ENCODE results near the gene CCDC88C.
A peak's percentile ranks its signal among the peaks of the same experiment; 100 is the strongest.
"Not testable (repeated sequence)": the region's sequence is repeated elsewhere in the genome, so short reads cannot be mapped to it uniquely, and the experiment has no call there.

The CCDC88C gene

DNA sequence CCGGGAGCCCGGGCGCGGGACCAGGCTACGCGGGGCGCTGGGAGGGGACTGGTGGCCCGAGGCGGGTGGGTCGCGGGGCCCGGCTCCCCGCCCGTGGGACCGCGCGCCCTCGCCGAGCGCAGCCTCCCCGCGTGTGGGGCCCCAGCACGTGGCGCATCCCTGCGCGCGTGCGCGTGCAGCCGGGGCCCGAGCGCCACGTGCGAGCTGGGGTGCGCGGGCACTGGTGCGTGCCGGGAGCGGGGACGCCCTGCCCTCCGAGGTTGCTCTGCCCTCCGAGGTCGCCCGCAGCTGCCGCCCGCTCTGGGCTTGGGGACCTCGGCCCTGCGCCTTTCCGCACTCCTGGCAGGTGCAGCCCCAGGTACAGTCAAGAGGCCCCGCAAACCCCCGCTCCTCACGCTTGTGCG lies 365 bp upstream of the CCDC88C start:
- peak; percentile 59 for DNase-seq

DNA sequence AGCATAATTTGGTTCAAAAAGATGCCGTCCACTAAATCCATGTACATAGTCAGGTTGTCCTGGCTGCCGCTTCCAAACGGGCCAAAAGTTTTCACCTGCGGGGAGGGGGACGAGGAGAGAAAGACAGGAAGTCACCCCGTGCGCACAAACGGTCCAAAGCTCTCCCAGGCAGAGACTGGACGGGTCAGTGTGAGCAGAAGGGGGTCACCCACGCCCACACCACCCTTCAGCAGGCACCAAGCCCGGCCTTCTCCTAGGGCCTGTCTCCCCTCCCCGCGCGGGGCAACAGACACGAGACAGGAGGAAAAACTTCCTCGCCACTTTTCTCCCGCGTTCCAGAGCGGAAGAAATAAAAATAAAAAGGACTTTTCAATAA lies 888 bp downstream of the CCDC88C start:
- DNase-seq = no peak

GRCh38 chr14:91415794-91416743 lies 1.6 kb downstream of the CCDC88C start:
- no peak for DNase-seq

- no peak for DNase-seq
Observed at GRCh38 chr14:91414475-91414833, 3.2 kb downstream of the CCDC88C start.

- DNase-seq = no peak
Observed at GRCh38 chr14:91413547-91414474, 3.8 kb downstream of the CCDC88C start.

DNA sequence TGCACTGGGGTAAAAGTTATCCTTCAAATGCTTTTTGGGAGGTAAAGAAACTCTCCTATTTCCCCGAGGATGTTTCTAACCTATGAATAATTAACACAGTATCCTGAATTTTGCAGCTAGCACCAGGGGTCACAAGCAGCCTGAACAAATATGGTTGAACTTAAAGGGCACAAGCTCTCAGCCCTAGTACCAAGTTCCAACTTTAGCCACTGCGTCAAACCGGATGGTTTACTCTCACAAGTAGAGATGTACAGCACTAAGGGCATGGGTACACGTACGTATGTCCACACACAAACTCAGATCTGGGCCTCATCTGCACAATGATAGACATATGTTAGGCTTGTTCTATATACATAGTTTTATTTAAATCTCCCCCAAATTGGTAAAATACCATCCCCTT lies 4.7 kb downstream of the CCDC88C start:
- DNase-seq = no peak

GRCh38 chr14:91410771-91411536 lies 6.7 kb downstream of the CCDC88C start:
- no peak for DNase-seq

GRCh38 chr14:91409928-91410718 lies 7.5 kb downstream of the CCDC88C start:
- no peak for DNase-seq

DNA sequence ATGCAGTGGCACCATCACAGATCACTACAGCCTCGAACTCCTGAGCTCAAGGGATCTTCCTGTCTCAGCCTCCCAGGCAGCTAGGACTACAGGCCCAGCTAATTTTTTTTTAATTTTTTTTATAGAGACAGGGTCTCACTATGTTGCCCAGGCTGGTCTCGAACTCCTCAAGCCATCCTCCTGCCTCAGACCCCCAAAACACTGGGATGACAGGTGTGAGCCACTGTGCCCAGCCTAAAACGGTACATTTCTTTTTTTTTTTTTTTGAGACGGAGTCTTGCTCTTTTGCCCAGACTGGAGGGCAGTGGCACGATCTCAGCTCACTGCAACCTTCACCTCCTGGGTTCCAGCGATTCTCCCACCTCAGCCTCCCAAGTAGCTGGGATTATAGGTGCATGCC lies 8.4 kb downstream of the CCDC88C start:
- not testable (repeated sequence) for DNase-seq

DNA sequence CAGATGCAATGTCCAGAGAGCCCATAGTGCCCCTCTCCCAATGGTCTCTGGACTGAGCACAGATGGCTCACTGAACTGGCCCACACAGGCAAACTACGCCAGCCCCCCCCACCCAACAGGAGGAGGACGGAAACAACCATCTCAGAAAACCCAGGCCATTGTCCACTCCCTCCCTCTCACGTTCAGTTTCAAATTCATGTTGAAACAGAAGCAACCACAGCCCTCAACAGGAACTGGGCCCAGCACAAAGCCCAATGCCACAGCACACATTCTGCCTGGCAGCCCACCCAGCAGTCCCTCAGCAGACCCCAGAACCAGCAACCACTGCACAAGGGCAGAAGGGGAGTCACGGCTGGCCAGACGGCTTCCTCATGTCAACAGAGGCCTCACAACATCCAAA lies 10.6 kb downstream of the CCDC88C start:
- no peak for DNase-seq

DNA sequence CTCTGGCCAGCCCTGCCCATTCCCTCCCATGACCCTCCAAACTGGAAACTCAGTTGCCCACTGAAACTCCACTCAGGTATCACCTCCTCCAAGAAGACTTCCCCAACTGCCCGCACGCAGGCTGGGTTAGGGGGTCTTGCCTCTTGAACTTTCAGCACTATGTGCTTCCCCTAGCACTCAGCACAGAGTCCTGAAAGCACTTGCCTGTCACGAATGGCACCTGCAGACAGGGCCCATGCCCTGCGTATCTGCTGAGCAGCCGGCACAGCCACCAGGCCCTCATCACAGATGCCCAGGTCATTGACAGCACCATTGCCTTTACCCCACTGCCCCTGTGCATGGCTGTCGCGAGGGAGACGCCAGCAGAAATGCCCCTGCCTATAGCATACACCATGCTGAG lies 11.2 kb downstream of the CCDC88C start:
- no peak for DNase-seq

DNA sequence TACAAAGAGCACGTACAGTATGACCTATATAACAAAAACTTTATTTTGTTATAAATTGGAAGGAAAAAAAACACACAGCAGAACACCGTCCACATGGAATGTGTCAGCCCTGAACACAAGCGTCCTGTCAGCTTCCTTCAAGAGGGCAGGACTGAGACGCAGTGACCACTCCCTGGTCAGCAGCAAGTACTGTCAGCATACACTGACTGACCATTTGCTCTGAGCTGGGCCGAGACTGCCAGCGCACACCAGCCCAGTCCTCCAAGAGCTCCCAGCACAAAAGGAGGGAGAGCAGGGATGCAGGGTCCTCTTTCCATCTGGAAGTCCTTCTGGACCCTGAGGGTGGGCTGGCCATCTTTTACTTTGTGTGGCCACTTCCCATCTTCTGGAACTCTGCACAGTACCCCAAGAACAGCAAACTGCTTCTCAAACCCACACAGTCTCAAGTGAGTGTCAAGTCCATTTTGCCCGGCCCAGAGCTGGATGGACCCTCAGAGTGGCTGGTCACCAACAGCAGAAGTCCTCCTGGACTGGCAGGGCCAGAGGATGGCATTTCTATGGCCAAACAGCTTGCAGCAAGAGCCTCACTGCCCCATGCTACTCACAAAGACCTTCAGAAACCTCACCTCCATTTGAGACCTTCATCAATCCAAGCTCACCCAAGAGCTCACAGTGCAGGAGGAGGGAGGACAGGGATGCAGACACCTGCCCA lies 11.7 kb downstream of the CCDC88C start:
- DNase-seq = no peak

DNA sequence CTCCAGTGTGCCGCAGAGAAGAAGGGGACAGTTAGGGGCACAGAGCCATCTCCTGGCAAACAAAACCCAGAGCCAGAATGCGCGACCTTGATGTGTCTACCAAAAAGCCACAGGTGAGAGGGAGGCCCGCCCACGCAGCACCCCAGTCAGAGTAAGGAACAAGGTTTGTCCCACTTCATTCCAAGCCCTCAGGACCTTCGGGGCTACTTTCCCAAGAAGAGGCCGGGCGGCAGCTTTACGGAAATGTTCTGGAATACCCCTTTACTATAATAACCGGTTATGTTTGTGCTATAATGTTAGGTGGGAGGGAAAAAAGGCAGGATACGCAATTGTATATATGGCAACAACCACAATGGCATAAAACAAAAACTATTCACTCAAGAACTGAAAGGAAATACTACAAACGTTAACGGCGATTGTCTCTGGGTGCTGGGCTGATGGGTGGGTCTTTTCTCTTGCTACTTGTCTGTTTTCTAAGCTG lies 12.3 kb downstream of the CCDC88C start:
- DNase-seq = no peak

DNA sequence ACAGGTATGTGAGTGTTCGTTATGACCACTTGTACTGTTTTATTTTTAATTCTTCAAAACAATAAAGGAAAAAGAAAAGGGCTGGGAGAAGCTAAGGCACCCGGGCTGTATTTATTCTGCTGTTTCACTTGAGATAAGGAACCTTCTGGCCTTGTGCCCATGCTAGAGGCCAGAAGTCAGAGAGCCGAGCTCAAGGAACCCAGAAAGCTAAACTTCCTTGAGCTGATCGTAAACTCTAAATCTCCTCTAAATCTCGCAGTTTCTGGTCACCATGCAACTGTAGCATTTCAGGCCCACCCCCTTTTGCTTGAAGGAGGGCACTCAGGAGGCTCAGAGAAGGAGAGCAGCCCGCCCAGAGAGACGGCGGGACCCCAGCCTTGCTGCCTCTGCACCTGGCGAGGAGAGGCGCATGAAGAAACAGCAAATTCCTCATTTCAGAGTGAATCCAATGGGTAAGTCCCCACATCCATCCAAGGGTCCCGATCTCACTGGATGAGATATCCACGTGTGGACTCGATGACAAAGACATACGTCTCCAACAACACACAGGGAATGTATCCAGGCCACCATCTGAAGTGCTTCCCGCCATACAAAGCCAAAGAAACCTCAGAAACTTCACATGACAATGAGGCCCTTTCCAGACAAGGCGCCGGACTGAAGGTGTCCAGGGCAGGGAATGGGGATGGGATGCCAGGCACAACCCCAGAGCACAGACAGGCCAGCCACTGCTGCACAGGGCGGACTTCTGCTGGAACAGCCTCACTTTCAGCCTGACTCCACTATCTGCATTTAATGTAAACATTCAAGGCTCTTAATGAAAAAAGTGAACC lies 14.6 kb downstream of the CCDC88C start:
- no peak for DNase-seq

DNA sequence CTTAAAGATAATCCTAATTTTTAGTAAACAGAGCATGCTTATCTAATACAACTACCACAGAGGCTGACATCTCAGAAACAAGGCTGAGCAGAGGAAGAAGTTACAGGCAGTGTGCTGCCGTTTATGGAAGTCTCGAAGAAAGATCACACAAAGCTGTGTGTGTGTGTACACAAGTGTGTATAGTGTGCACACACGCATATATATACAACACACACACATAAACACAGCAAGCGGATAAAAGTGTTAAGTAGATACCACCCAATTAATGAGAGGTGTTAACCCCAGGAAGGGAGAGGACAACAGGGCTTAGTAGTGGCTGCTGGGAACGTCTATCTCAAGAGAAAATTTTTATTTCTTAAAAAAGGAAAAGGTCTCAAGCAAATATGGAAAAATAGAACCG lies 15.3 kb downstream of the CCDC88C start:
- no peak for DNase-seq

- DNase-seq = no peak
Observed at GRCh38 chr14:91401751-91402150, 15.9 kb downstream of the CCDC88C start.

DNA sequence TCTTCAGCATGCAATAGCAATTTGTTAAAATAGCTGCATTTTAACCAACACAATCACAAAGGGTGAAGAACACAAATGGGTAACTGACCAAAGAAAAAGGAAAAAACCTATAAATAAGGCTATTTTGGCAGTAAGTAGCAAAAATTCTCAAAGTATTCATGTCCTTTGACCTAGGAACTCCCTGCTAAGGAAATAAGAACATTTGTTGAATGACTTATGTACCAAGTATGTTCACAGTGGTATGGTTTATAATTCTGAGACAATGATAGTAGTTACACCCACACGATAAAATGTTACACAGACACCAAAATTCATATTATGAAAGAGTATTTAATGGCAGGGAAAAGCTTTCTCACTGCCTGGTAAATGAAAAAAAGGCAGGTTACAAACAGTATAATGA lies 16.9 kb downstream of the CCDC88C start:
- no peak for DNase-seq

DNA sequence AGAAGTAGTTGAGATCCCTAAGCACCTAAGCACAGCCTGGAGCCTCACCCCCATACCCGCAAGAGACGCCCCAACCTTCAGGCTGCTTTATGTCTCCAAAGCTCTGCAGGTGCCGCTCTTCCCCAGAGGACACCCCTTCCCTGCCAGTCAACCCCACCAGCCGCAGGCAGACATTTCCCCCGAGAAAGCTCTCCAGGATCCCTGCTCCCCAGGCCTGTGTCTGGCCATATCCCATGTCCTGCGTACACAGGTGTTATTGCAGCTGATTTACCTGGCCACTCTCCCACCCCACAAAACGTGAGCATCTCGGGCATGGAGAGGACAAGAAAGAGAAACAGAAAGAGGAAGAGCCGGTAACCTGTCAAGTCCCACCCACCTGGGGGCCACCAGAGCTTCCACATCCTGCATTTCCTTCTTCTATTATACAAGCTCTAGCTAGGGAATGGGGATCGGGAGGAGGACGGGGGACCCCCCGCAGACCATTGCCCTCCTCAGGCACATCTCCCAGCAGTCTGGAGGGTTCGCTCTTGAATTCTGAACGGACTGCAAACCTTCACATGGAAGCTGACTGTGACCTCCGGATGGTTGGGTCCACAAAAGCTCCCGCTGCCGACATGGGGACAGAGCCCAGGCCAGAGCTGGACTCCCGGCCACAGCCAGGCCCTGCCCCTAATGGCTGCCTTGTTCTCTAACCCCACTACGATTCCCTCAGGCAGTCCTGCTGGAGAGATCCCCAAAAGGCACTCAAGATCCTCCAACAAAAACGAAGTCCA lies 17.6 kb downstream of the CCDC88C start:
- DNase-seq = no peak

DNA sequence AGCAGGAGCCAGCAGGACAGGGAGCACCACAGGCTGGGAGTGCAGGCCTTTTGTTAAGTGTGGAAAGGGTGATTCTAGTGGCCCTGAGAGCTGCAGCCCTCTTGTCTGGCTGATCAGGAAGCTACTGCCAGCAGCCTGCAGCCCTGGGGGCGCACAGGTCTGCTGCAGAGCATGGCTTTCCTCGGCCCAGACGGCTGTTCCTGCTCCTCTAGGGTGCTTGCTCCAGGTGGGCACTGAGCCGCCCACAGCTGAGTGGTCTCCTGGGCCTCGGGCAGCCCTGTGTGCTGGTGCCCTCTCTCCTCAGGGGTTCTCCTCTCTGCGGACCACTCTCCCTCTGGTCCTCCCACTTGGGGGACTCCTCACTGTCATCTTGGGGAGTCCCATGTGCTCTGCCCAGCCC lies 18.9 kb downstream of the CCDC88C start:
- DNase-seq = no peak
